Esophagus squamous epithelium (tissue), 5 donors: Measurements from ENCODE around the gene PTPRG. TPM values are rescaled to one million over a fixed set of nuclear protein-coding genes. Genes with fewer than 3 reads are reported as not detected.

ENCODE experiments used
- DNase-seq: peaks from one replicate; lab custom pipeline; 2025; lab: John Stamatoyannopoulos, UW
- H3K27ac ChIP-seq, 4 donors: fragments of 200-600 bp; sonication (generic); one replicate each; pipeline ENCODE4 v1.5.1; 2016 to 2019; ENCODE audit warnings: mild to moderate bottlenecking in 1 of 4
- H3K27me3 ChIP-seq, 4 donors: fragments of 200-600 bp; sonication (generic); 1 replicate in 3 of 4; 2 replicates in 1 of 4; pipeline versions ENCODE4 v1.5.1 to v1.6.0; 2017 to 2021; ENCODE audit warnings: antibody characterized with exemption in 1 of 4
- H3K36me3 ChIP-seq, 3 donors: fragments of 200-600 bp; sonication (generic); one replicate each; pipeline ENCODE4 v1.5.1; 2016 to 2019
- H3K4me1 ChIP-seq, 3 donors: fragments of 200-600 bp; sonication (generic); one replicate each; pipeline ENCODE4 v1.5.1; 2017 to 2019
- H3K4me3 ChIP-seq, 4 donors: fragments of 200-600 bp; sonication (generic); 1 replicate in 3 of 4; 2 replicates in 1 of 4; pipeline ENCODE4 v1.5.1; 2016 to 2019; ENCODE audit warnings: mild to moderate bottlenecking in 2 of 4, moderate library complexity in 1 of 4
- H3K9me3 ChIP-seq, 3 donors: fragments of 200-600 bp; sonication (generic); one replicate each; pipeline ENCODE4 v1.5.1; 2016 to 2019
- POLR2A ChIP-seq, 4 donors: fragments of 450-650 bp; IDR thresholded peaks; one replicate each; pipeline ENCODE4 v1.6.1; 2017; ENCODE audit warnings: antibody characterized with exemption in 4 of 4, mild to moderate bottlenecking in 4 of 4, moderate library complexity in 3 of 4
- WGBS, 2 donors: methylation state at CpG; one replicate each; pipeline ENCODE4 v1.1.5; 2018; 5-methylcytosine and 5-hydroxymethylcytosine counted together
- intact Hi-C: fragments of 100-400 bp; cut with DNase I; formaldehyde crosslinking; loops from one replicate; pipeline ENCODE4 v1.15.0; 2022
- total RNA-seq, 4 donors: library from RNA; depleted of rRNA; stranded (reverse); fragments of >200 nt; gene quantifications; one replicate each; pipeline ENCODE4 v1.1.0, GENCODE V29; 2016
- TF ChIP-seq, protein P1 (sequence below), 6 experiments: fragments of 450-650 bp in 4 of 6; fragments of 200-600 bp in 2 of 6; sonication (generic) in 2 of 6; IDR thresholded peaks; one replicate each; pipeline ENCODE4 v1.5.1; 2016 to 2019; ENCODE audit warnings: antibody characterized with exemption in 6 of 6, mild to moderate bottlenecking in 4 of 6, moderate library complexity in 4 of 6
- donor health status: DM: yes; HTN: yes; CAD: no.

PTPRG gene
- total RNA-seq, 4 donors from 2014 or later, result 3.7 to 42.2 (median 15.2) TPM

DNA sequence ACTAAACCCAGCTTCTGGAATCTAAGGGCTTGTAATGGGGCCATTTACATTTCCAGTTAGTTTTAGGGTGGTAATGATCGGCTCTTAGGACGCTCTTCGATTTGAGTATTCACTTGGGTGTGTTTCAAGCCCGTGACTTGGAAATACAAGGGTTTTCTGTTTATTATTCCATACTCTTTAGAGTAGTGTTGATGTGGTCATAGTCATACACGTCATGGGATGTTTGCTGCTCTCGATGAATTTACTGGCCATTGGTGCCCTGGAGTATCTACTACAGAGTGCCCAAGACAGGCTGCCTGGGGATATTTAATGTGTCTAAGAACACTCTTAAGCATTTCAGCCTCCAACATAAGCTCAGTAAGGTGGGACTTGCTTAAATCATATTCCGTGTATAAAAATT lies 64.1 kb downstream of the PTPRG start:
- Histone ChIP-seq H3K27ac (no peak overlapping the region), H3K36me3 (no peaks in the 10 kb centered on the region), H3K27me3 (no peaks in the 10 kb centered on the region), H3K9me3 (no peaks in the 10 kb centered on the region), H3K4me1 (peaks cover 0 to 8% (median 0%) of the 10 kb centered on the region in 3 donors), H3K4me3 (no peak overlapping the region)
- 91 to 98% methylated on average over 7 of the region's 7 CpGs for WGBS, 2 donors
- TF ChIP-seq POLR2A (IDR thresholded peaks at IDR 0.05), result no peak
- TF ChIP-seq, protein P1, sequence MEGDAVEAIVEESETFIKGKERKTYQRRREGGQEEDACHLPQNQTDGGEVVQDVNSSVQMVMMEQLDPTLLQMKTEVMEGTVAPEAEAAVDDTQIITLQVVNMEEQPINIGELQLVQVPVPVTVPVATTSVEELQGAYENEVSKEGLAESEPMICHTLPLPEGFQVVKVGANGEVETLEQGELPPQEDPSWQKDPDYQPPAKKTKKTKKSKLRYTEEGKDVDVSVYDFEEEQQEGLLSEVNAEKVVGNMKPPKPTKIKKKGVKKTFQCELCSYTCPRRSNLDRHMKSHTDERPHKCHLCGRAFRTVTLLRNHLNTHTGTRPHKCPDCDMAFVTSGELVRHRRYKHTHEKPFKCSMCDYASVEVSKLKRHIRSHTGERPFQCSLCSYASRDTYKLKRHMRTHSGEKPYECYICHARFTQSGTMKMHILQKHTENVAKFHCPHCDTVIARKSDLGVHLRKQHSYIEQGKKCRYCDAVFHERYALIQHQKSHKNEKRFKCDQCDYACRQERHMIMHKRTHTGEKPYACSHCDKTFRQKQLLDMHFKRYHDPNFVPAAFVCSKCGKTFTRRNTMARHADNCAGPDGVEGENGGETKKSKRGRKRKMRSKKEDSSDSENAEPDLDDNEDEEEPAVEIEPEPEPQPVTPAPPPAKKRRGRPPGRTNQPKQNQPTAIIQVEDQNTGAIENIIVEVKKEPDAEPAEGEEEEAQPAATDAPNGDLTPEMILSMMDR (IDR thresholded peaks at IDR 0.05), result no peak
- DNase-seq, result no peak
- intact Hi-C loops, result no loop called here

DNA sequence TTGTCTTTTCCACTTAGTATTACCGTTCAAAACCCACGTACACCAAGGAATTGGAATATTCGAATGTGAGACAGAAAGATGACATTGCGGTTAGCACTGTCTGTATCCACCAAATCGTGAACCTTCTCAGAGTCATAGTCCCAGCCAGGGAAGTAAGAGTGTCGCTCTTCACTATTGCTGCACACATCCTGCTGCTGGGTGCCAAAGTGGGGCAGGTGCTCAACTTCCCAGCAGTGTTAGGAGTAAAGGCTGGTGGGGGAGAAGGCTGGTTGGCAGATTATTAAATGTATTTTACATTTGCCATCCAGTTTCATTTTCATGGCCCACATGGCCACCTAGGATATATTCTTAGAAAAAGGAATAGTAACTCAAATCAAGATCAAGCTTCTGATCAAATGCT lies 65.1 kb downstream of the PTPRG start:
- 87 to 90% methylated on average over 6 of the region's 6 CpGs for WGBS, 2 donors
- intact Hi-C loops, result no loop called here
- no peak for TF ChIP-seq POLR2A (IDR thresholded peaks at IDR 0.05)
- TF ChIP-seq, protein P1 (IDR thresholded peaks at IDR 0.05), result no peak
- DNase-seq, result no peak
- Histone ChIP-seq H3K9me3 (no peaks in the 10 kb centered on the region), H3K27ac (no peak overlapping the region), H3K4me3 (no peak overlapping the region), H3K27me3 (no peaks in the 10 kb centered on the region), H3K36me3 (no peaks in the 10 kb centered on the region), H3K4me1 (peaks cover 0 to 8% (median 0%) of the 10 kb centered on the region in 3 donors)

DNA sequence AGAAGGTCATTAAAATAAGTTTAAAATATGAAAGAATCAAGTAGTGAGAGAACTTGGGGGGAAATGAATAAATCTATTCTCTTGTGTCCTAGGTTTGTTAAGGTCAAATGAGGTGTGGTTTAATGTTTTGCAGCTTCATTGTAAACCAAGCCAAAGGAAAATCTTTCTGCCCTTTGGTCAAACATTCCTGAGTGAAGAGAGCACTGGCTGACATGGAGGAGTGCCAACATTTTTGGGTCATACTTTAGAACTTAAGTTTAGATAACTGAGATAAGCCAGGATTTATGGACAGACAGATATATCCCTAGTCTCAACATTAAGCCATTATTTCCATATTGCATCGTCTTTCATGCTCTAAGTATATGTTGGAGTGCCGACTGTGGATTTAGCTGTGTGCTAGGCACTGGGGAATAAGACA lies 66.4 kb downstream of the PTPRG start:
- H3K27ac ChIP-seq, result no peak overlapping the region
- intact Hi-C loops, result no loop called here

DNA sequence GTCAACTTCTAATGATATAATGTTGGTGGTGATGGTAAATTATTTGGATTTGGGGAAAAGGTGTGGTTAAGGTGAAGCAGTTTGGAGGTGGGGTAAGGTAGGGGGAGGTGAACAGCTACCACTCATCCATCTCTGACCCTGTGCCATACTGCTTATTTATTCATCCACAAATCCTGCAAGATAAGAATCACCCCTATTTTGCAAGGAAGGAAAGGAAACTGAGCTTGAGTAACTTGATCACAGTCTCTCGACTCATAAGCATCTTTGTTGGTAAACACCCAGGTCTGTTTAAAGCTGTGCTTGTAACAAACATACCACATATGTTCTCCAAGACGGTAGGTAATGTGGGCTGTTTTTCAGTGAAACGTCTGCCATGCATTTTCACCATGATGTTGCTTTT lies 67.3 kb downstream of the PTPRG start:
- no peak for TF ChIP-seq POLR2A (IDR thresholded peaks at IDR 0.05)
- TF ChIP-seq, protein P1 (IDR thresholded peaks at IDR 0.05), result no peak
- Histone ChIP-seq H3K27me3 (no peaks in the 10 kb centered on the region), H3K4me1 (peaks cover 0 to 8% (median 0%) of the 10 kb centered on the region in 3 donors), H3K9me3 (no peaks in the 10 kb centered on the region), H3K36me3 (no peaks in the 10 kb centered on the region), H3K4me3 (no peak overlapping the region), H3K27ac (no peak overlapping the region)
- intact Hi-C loops, result no loop called here
- 86 to 92% methylated on average over 3 of the region's 3 CpGs for WGBS, 2 donors
- DNase-seq, result no peak

More for the DNA sequence above, 66.4 kb downstream of the PTPRG start:
- Histone ChIP-seq H3K9me3 (no peaks in the 10 kb centered on the region), H3K4me3 (no peak overlapping the region), H3K4me1 (peaks cover 0 to 8% (median 0%) of the 10 kb centered on the region in 3 donors), H3K27me3 (no peaks in the 10 kb centered on the region), H3K36me3 (no peaks in the 10 kb centered on the region)
- WGBS, 2 donors, result 58 to 91% methylated on average over 2 of the region's 2 CpGs
- no peak for TF ChIP-seq POLR2A (IDR thresholded peaks at IDR 0.05)
- TF ChIP-seq, protein P1 (IDR thresholded peaks at IDR 0.05), result no peak
- DNase-seq, result no peak

DNA sequence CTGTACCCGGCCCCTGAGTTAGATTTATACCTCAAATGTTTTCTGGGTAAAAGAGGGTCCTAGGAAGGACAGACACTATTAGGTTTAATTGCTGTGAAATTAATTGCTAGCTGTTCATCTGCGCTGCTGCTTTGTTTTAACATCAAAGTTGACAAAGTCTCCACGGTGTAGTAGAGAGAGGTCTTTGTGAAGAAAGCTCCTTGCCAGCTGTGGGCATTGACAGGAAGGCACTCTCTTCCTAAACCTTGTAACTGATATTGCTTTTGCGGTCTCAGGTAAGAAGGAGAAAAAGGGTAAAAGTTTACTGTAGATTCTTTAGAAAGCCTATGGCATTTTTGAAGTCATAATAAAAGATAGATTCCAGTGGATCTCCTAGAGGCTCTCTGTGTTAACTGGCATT lies 68.1 kb downstream of the PTPRG start:
- Histone ChIP-seq H3K4me3 (no peak overlapping the region), H3K36me3 (no peaks in the 10 kb centered on the region), H3K27ac (no peak overlapping the region), H3K27me3 (no peaks in the 10 kb centered on the region), H3K4me1 (peaks cover 0 to 8% (median 0%) of the 10 kb centered on the region in 3 donors), H3K9me3 (no peaks in the 10 kb centered on the region)
- WGBS, 2 donors, result 88 to 93% methylated on average over 3 to 4 of the region's 4 CpGs
- intact Hi-C loops, result no loop called here
- TF ChIP-seq POLR2A (IDR thresholded peaks at IDR 0.05), result no peak
- TF ChIP-seq, protein P1 (IDR thresholded peaks at IDR 0.05), result no peak
- DNase-seq, result no peak
